Right cardiac atrium (tissue), 5 donors: ENCODE results near the gene GHRL. TPM values are rescaled to one million over a fixed set of nuclear protein-coding genes. Genes with fewer than 3 reads are reported as not detected.
A peak's percentile ranks its signal among the peaks of the same experiment; 100 is the strongest.

ENCODE experiments used
- ATAC-seq, 2 donors: fragments of 200-7000 bp; cut with Tn5 transposase; one replicate each; pipeline versions ENCODE4 v1.8.0 to v1.9.1; 2020; ENCODE audit warnings: moderate library complexity in 2 of 2, mild to moderate bottlenecking in 1 of 2
- DNase-seq, 3 donors: peaks; one replicate each; pipeline ENCODE4 v3.0.0-alpha.2; 2020
- H3K27ac ChIP-seq: one replicate; pipeline ENCODE4 v1.5.1; 2013; ENCODE audit warnings: mild to moderate bottlenecking, low read length, control low read depth, moderate library complexity
- H3K27me3 ChIP-seq: one replicate; pipeline ENCODE4 v1.6.1; 2013; ENCODE audit not compliant: control insufficient read depth, insufficient read depth
- H3K4me1 ChIP-seq: one replicate; pipeline ENCODE4 v1.6.1; 2013; ENCODE audit warnings: low read length; ENCODE audit not compliant: control insufficient read depth, insufficient read depth
- H3K4me3 ChIP-seq: one replicate; pipeline ENCODE4 v1.5.1; 2013; ENCODE audit warnings: low read length, control low read depth
- H3K9me3 ChIP-seq: one replicate; pipeline ENCODE4 v1.6.1; 2013; ENCODE audit warnings: low read length; ENCODE audit not compliant: control insufficient read depth
- WGBS: extraction: QIAGEN DNeasy Blood & Tissue Kit; methylation state at CpG from one replicate; pipeline ENCODE4 v1.1.7; 2013; 5-methylcytosine and 5-hydroxymethylcytosine counted together
- intact Hi-C, 4 donors: fragments of 100-400 bp; cut with DNase I; formaldehyde crosslinking; loops; one replicate each; pipeline versions ENCODE4 v1.11.0 to v1.14.0; 2022 to 2023
- polyA plus RNA-seq: library from polyadenylated mRNA; stranded (reverse); fragments of 200-250 nt; gene quantifications from one replicate; pipeline ENCODE4 v1.2.3, GENCODE V29; 2013
- total RNA-seq, 4 donors: library from RNA; stranded (reverse); fragmentation: NEBNext Ultra II Directional; extraction: Animal tissue kit (Norgen Biotek cat#: 25700); gene quantifications; one replicate each; pipeline ENCODE4 v1.2.1, GENCODE V29; 2021
- donor health status: healthy with polysubstance abuse.
- donor health status: DM: no; HTN: yes; CAD: no.
- donor health status: DM: no; HTN: no; CAD: no.
- donor health status: DM: no; HTN: yes; CAD: no; lungs with severe emphysema.
- donor health status: DM: yes; HTN: yes; CAD: no.

The GHRL gene
- total and polyA plus RNA-seq, 5 donors = 0.25 TPM; not detected in 4

DNA sequence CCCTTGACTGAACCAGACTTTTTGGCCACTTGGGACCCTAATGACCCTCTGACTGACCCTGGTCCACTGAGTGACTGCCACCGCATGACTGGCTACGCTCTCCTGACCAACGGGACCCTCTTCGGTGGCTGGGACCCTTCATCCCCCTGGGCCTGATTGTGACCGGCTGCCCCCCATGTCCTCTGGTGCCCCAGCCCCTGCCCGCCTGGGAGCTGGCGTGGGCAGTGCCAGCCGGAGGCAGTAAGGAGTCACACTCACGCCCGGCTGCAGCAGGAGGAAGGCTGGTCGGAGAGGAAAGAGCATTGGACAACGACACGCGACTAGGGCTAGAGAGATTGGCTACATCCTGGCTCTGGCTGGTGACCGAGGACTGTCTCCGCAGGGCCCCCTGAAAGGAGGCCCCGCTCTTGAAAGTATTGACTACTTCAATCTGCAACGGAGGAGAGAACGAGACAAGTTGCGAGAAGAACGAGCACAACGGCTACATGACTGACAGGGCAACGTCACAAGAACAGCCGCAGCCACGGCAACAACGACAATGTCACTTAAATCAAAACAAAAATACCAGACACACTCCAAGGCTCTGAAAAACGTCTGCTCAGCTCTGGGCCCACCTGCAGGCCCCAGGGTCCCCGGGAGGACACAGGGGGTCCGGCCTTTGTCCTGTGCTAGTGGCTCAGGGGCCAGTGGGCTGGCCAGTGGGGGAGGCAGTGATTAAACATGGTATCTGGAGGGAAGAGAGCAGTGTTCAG, 43.3 kb upstream of the GHRL start:
- Histone ChIP-seq H3K4me1 (no peaks in the 10 kb centered on the region), H3K27me3 (no peaks in the 10 kb centered on the region), H3K27ac (no peak overlapping the region), H3K4me3 (no peak overlapping the region), H3K9me3 (no peaks in the 10 kb centered on the region)
- WGBS = 85% methylated on average over 29 of the region's 29 CpGs
- ATAC-seq (no peak), DNase-seq (no peak)
- intact Hi-C loops = no loop called here

DNA sequence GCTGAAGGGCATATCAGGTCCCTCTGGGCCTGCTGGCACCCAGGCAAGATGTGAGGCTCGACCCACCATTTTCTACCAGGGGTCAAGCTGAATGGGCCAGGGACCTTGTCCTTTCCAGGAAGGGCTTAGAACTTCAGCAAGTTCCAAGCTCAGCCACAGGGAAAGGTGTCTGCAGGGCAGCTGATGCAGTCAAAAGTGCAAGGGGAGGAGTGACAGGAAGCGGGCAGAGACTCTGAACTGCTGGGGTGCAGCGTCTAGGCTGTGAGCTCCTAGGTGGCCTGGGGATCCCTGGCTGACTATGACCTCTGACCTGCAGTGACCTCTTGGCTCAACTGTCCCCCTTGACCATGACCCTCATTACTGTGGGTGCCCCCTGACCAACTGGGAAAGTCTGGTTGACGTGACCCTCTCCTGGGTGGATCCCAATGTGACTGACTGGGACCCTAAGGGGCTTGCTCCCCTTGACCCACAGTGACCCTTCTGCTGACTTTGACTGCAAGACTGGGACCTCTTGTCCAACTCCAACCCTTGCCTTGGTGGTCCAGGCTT, 42.5 kb upstream of the GHRL start:
- Histone ChIP-seq H3K27ac (no peak overlapping the region), H3K4me1 (no peaks in the 10 kb centered on the region), H3K9me3 (no peaks in the 10 kb centered on the region), H3K27me3 (no peaks in the 10 kb centered on the region), H3K4me3 (no peak overlapping the region)
- DNase-seq (no peak), ATAC-seq (no peak)
- intact Hi-C loops = no loop called here
- 71% methylated on average over 4 of the region's 4 CpGs for WGBS

DNA sequence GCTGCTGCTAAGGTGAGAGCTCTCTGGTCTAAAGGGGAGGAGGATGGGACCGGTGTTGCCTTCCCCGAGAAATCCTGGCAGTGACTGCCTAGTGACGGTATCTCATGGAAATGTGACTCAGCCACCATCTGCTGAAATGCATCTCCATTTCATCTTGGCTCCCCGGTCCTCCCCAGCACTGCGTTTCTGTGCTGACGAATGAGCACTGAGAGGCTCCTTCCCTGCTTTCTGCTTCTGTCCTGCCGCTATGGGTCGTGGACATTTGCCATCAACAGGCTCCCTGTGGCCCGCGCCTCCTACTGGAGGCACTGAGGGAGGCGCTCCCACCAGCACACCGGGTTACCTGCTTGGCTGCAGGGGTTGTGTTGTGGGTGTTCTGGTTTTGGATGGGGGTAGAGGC, 41.7 kb upstream of the GHRL start:
- intact Hi-C loops = no loop called here
- H3K4me3 ChIP-seq = no peak overlapping the region
- H3K27ac ChIP-seq = no peak overlapping the region
- H3K27me3 ChIP-seq = no peaks in the 10 kb centered on the region
- no peak for DNase-seq
- 49% methylated on average over 12 of the region's 12 CpGs for WGBS
- ATAC-seq = no peak
- H3K9me3 ChIP-seq = no peaks in the 10 kb centered on the region
- H3K4me1 ChIP-seq = no peaks in the 10 kb centered on the region

DNA sequence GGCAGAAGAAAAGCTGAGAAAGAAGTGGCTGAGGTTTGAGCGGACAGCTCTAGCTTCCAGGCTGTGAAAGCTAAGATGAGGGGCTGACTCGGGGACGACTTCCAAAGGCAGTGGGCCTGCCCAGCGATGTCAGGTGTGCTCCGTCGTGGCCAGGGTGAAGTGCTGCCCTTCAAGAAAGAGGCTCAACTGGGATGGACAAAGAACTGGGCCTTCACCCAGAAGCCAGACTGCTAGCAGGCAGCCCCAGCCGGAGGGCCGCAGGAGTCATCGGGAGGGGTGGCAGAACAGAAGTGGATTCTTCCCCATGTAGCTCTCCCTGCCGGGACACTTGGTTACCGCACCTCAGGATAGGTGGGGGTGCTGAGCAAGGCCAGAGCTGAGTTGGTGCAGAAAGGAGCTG, 41.3 kb upstream of the GHRL start:
- intact Hi-C loops = no loop called here
- H3K27ac ChIP-seq = no peak overlapping the region
- H3K9me3 ChIP-seq = no peaks in the 10 kb centered on the region
- no peaks in the 10 kb centered on the region for H3K27me3 ChIP-seq
- no peak overlapping the region for H3K4me3 ChIP-seq
- WGBS = 89% methylated on average over 11 of the region's 11 CpGs
- ATAC-seq (no peak), DNase-seq (peak in 1 of 3 donors; percentile 41)
- no peaks in the 10 kb centered on the region for H3K4me1 ChIP-seq

DNA sequence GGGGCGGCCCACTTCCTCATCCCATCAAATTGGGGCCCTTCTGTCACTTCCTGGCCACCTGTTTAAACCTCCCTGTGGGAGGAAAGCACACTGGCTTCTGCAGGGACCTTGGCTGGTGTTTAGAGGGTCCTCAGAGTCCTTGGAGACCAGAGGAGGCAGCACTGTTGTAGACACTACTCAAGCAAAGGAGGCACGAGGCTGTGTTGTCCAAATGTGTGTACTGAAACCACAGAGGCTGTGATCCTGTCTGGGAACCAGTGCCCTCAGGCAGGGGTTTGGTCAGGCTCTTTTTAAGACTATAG, 40.6 kb upstream of the GHRL start:
- intact Hi-C loops = no loop called here
- H3K4me3 ChIP-seq = no peak overlapping the region
- 73% methylated on average over 2 of the region's 2 CpGs for WGBS
- no peaks in the 10 kb centered on the region for H3K27me3 ChIP-seq
- ATAC-seq = no peak
- no peaks in the 10 kb centered on the region for H3K4me1 ChIP-seq
- no peak overlapping the region for H3K27ac ChIP-seq
- DNase-seq = no peak
- no peaks in the 10 kb centered on the region for H3K9me3 ChIP-seq

DNA sequence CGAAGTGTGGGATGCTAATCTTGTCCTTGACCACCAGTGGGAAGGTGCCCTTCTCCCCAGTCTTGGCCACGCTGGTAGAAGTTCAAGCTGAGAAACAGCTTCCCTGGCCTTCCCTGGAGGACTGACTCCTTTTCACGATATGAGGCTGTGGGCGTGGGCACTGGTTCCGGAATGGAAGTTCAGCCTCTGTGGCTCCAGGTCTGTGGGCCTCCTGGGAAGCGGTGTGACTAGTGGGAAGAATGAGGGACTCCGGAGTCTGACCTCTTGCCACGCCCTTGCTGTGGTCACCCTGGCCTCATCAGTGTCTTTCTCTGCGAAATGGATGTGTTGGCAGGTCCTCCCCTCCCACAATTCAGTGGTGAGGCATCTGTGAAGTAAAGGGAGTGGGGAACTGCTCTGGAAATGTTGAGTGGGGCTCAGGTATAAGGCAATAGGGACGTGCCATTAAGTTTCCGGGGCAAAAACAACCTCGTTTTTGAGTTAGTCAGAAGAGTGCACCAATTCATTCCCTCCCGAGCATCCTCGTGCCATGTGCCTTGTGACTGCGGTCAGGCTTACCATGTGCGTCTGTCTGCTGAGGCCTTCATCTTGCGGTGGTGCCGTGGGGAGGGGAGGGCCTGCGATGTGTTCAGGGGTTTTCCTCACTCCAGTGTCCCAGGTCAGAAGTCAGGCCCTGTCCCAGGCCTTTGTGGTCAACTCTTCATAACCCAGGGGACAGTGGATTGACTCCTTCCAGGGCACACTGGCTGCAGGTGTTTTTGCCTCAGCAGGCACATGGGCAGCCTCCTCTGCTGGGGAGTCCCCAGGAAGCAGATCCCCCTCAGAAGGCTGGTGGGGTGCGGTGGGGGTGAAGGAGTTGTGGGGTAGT, 40.0 kb upstream of the GHRL start:
- H3K4me1 ChIP-seq = no peaks in the 10 kb centered on the region
- intact Hi-C loops = no loop called here
- no peak overlapping the region for H3K4me3 ChIP-seq
- no peak overlapping the region for H3K27ac ChIP-seq
- ATAC-seq (no peak), DNase-seq (peak in 1 of 3 donors; percentile 22)
- 86% methylated on average over 20 of the region's 20 CpGs for WGBS
- H3K27me3 ChIP-seq = no peaks in the 10 kb centered on the region
- no peaks in the 10 kb centered on the region for H3K9me3 ChIP-seq

DNA sequence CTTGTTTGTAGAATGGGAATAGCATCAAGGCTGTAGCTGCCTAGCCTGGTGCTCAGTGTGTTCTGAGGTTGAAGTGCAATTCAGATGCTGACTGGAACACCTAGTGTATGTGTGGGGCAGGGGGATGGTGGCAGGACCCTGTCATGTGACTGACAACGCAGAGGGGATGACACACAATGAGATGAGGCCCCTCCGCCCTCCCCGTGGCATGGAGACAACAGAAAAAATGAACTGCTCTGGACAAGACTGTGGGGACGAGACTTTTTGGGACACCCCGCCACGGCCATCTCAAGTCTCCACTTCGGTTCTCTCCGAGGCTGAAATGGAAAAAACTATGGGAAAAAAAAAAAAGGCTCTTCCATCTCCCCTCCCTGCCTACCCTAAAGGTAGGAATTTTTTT, 38.6 kb upstream of the GHRL start:
- intact Hi-C loops = no loop called here
- H3K9me3 ChIP-seq = no peaks in the 10 kb centered on the region
- no peaks in the 10 kb centered on the region for H3K27me3 ChIP-seq
- no peaks in the 10 kb centered on the region for H3K4me1 ChIP-seq
- ATAC-seq (no peak), DNase-seq (no peak)
- 80% methylated on average over 8 of the region's 8 CpGs for WGBS
- H3K4me3 ChIP-seq = no peak overlapping the region
- H3K27ac ChIP-seq = no peak overlapping the region

DNA sequence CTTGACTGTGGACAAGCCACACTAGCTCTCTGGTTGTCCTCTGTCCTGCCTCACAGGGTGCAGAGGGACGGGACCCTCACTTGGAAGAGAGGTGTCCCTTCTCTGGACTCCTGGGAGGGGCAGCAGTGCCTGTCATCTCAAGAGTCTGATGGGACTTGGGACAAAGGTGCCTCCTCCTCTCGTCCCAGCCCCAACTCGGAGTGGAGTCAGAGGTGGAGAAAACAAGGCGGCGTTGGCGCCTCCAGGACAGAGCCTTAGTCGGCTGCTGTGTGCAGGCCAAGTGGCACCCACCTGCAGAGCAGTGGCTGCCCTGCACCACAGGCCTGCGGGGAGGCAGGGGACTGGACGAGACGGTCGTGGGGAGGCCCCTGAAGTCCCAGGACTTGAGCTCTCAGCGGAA, 37.6 kb upstream of the GHRL start:
- Histone ChIP-seq H3K4me1 (no peaks in the 10 kb centered on the region), H3K9me3 (no peaks in the 10 kb centered on the region), H3K4me3 (no peak overlapping the region), H3K27me3 (no peaks in the 10 kb centered on the region), H3K27ac (no peak overlapping the region)
- intact Hi-C loops = no loop called here
- DNase-seq (no peak), ATAC-seq (no peak)
- 68% methylated on average over 12 of the region's 12 CpGs for WGBS

DNA sequence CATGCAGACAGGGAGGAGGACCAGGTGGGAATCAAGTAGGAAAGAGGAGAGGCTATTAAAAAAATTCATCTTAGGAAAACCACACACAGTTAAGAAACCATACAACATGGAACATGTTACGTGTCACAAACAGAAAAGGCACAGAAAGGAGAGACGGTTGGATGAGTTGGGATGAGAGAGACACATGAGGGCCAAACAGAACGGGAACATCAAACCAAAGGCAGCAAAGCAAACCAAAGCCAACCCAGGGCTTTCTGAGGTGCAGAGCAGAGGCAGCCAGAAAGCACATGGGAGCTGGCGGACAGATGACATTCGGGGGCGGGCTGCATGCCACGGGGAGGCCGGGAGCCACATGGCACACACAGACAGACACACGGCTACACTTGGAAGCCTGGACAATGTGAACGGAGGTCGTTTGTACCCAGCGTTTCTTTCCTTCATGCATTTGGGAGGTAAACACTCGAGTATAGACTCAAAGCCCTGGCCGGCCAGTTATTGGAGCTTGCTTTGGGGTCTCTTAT, 36.8 kb upstream of the GHRL start:
- WGBS = 78% methylated on average over 14 of the region's 14 CpGs
- no peak for DNase-seq
- no peak overlapping the region for H3K27ac ChIP-seq
- no peaks in the 10 kb centered on the region for H3K27me3 ChIP-seq
- ATAC-seq = no peak
- no peak overlapping the region for H3K4me3 ChIP-seq
- H3K9me3 ChIP-seq = no peaks in the 10 kb centered on the region
- intact Hi-C loops = no loop called here
- H3K4me1 ChIP-seq = no peaks in the 10 kb centered on the region

DNA sequence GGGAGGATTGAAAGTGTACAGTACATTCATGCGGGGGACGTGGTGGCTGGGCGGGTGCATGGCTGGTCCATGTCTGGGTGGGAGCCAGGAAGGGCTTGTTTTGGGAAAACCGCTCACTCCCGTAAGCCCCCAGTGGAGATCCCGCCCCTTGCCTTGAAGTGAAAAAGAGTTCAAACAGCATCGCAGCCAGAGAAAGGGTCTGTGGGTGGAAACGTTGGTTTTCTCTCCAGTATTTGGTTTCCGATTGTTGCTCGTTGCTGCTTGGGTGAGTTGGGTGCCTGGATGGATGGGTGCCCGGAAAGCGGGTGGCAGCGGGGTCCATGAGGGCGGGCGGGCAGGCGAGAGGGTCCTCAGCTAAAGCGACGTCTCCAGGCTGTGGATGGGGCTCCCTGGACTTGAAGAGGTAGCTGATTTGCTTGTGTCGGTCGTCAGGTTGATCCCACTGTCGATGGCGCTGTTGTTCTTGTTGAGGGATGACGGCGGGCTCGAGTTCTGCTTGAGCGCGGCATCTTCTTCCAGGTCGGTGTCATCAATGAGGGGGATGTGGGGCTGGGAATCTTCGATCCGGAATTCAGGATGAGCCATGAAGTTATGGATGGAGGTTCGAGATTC, 35.8 kb upstream of the GHRL start:
- Histone ChIP-seq H3K4me3 (no peak overlapping the region), H3K27me3 (no peaks in the 10 kb centered on the region), H3K27ac (no peak overlapping the region), H3K9me3 (no peaks in the 10 kb centered on the region), H3K4me1 (no peaks in the 10 kb centered on the region)
- DNase-seq = no peak
- intact Hi-C loops = no loop called here
- no peak for ATAC-seq
- 41% methylated on average over 31 of the region's 31 CpGs for WGBS

DNA sequence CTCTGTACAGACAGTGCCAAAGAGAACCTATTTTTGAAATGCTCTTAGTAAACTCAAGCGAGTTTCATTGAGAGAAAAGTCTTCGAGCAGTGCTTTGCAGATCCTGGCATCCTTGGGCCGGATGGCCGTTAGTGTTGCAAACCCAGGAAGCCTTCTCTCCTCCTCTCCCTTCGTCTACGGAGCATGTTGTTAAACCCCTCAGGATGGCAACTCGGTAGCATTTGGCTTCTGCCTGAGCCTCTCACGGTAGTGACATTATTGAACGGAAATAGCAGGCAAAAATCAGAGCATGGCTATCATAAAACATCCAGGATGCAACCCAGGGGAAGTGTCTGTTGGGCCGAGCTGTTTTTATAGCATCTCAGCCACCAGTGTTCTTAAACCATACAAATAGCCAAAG, 34.8 kb upstream of the GHRL start:
- DNase-seq = no peak
- no peak overlapping the region for H3K27ac ChIP-seq
- H3K4me3 ChIP-seq = no peak overlapping the region
- H3K27me3 ChIP-seq = no peaks in the 10 kb centered on the region
- ATAC-seq = no peak
- 67% methylated on average over 10 of the region's 10 CpGs for WGBS
- intact Hi-C loops = no loop called here
- no peaks in the 10 kb centered on the region for H3K4me1 ChIP-seq
- no peaks in the 10 kb centered on the region for H3K9me3 ChIP-seq
